BJ (cell line): ENCODE results near the gene SMC1A. TPM values are rescaled to one million over a fixed set of nuclear protein-coding genes. Genes with fewer than 3 reads are reported as not detected.
"Not testable (repeated sequence)": the region's sequence is repeated elsewhere in the genome, so short reads cannot be mapped to it uniquely, and the experiment has no call there.

ENCODE experiments used
- CTCF ChIA-PET: fragments of 350-600 bp; formaldehyde crosslinking; extraction: SDS; loops from one replicate; lab custom pipeline; 2021; ENCODE audit warnings: antibody characterized with exemption, inconsistent platforms; lab: Yijun Ruan, JAX
- POLR2A ChIA-PET: fragments of 300-600 bp; sonication (Branson Sonifier 250); formaldehyde crosslinking; extraction: SDS; loops from one replicate; lab custom pipeline; 2021; ENCODE audit warnings: antibody characterized with exemption; lab: Charles Lee
- DNase-seq: peaks from one replicate; pipeline ENCODE4 v3.0.0-alpha.2; 2011; ENCODE audit warnings: low read depth
- H3K27me3 ChIP-seq: 2 replicates; pipeline ENCODE4 v1.6.0; 2011; ENCODE audit warnings: low read length; ENCODE audit not compliant: control insufficient read depth, insufficient read depth
- H3K36me3 ChIP-seq: 2 replicates; pipeline ENCODE4 v1.5.1; 2011; ENCODE audit warnings: low read length; ENCODE audit not compliant: control insufficient read depth, insufficient read depth
- H3K4me3 ChIP-seq: 2 replicates; pipeline ENCODE4 v1.5.1; 2011; ENCODE audit warnings: low read depth, mild to moderate bottlenecking, control low read depth, low read length
- CTCF ChIP-seq: IDR thresholded peaks from 2 replicates; pipeline ENCODE4 v1.5.1; 2011; ENCODE audit warnings: low read depth, mild to moderate bottlenecking, control low read depth, inconsistent platforms, low read length, moderate library complexity; ENCODE audit not compliant: insufficient read depth
- polyA plus RNA-seq: library from polyadenylated mRNA; depleted of rRNA; stranded (reverse); fragments of >200 nt; gene quantifications from 2 replicates; pipeline ENCODE4 v1.2.3, GENCODE V29; 2011

Gene SMC1A
- polyA plus RNA-seq, 1 experiment, result 18.7 TPM

GRCh38 chrX:53422861-53423306 is 430 bp upstream of the SMC1A start, which contains the start of gene RIBC1:
TSS of gene RIBC1 (plus strand) at chrX:53422873. CDS start at chrX:53426277, 3,404 bp downstream.
- Histone ChIP-seq H3K36me3 (no peaks in the 10 kb centered on the region), H3K4me3 (peak within 1 kb of the TSS; percentile 65), H3K27me3 (no peaks in the 10 kb centered on the region)
- no peak for DNase-seq
- POLR2A ChIA-PET, result no interaction called here
- no peak for TF ChIP-seq CTCF
- CTCF ChIA-PET, result interaction anchor here (0.7 to 1.5 kb wide), 3 partner anchors 14 to 110 kb away, joined by 3 read pairs; no protein-coding TSS in a partner anchor

- TF ChIP-seq CTCF, result no peak
- no peak for DNase-seq
- CTCF ChIA-PET, result interaction anchor here (1.3 kb wide), 1 partner anchor 60 kb away, joined by 3 read pairs; no protein-coding TSS in a partner anchor
- Histone ChIP-seq H3K27me3 (no peaks in the 10 kb centered on the region), H3K4me3 (peak overlapping the region; percentile 65), H3K36me3 (no peaks in the 10 kb centered on the region)
- POLR2A ChIA-PET, result no interaction called here
Observed at GRCh38 chrX:53421772-53422085, 725 bp downstream of the SMC1A start.

- H3K27me3 ChIP-seq, result no peaks in the 10 kb centered on the region
- CTCF ChIA-PET, result no interaction called here
- no peak for DNase-seq
- peak overlapping the region; percentile 2; the same call in 1 of the 2 replicates for H3K4me3 ChIP-seq
- POLR2A ChIA-PET, result no interaction called here
- no peak for TF ChIP-seq CTCF
- H3K36me3 ChIP-seq, result no peaks in the 10 kb centered on the region
Observed at GRCh38 chrX:53421125-53421524, 1.3 kb downstream of the SMC1A start.

GRCh38 chrX:53420351-53420750 is 2.1 kb downstream of the SMC1A start:
- DNase-seq, H3K4me3 ChIP-seq, CTCF ChIA-PET, H3K36me3 ChIP-seq, POLR2A ChIA-PET, H3K27me3 ChIP-seq: not testable (repeated sequence)

- H3K36me3 ChIP-seq, result peaks cover 2% of the 10 kb centered on the region
- CTCF ChIA-PET, result no interaction called here
Observed at GRCh38 chrX:53412446-53412845, 10.0 kb downstream of the SMC1A start.

More at GRCh38 chrX:53412446-53412845, 10.0 kb downstream of the SMC1A start:
- DNase-seq, result no peak
- TF ChIP-seq CTCF, result no peak
- Histone ChIP-seq H3K4me3 (no peak overlapping the region), H3K27me3 (no peaks in the 10 kb centered on the region)
- POLR2A ChIA-PET, result no interaction called here
